ENCODE measurements around the gene NGEF.

Gene NGEF

GRCh38 chr2:232967474-232967873 is 45.6 kb downstream of the NGEF start:
- DNase-seq (ENCODE audit: low read depth): no peak

GRCh38 chr2:232966122-232966521 is 46.9 kb downstream of the NGEF start:
- no peak for DNase-seq (ENCODE audit: low read depth)

GRCh38 chr2:232963913-232964312 is 49.1 kb downstream of the NGEF start:
- no peak for DNase-seq (ENCODE audit: low read depth)

GRCh38 chr2:232960862-232961261 is 52.2 kb downstream of the NGEF start:
- DNase-seq (ENCODE audit: low read depth): no peak

- DNase-seq (ENCODE audit: low read depth): no peak
These were observed 53.9 kb downstream of the NGEF start for GRCh38 chr2:232959139-232959538.

GRCh38 chr2:232957657-232958090 is 55.4 kb downstream of the NGEF start:
- no peak for DNase-seq (ENCODE audit: low read depth)

- no peak for DNase-seq (ENCODE audit: low read depth)
These were observed 57.2 kb downstream of the NGEF start for GRCh38 chr2:232955856-232956255.

GRCh38 chr2:232954691-232955090 is 58.4 kb downstream of the NGEF start:
- DNase-seq (ENCODE audit: low read depth): no peak

- no peak for DNase-seq (ENCODE audit: low read depth)
These were observed 61.2 kb downstream of the NGEF start for GRCh38 chr2:232951891-232952290.

- no peak for DNase-seq (ENCODE audit: low read depth)
These were observed 61.9 kb downstream of the NGEF start for GRCh38 chr2:232951181-232951580.

GRCh38 chr2:232950751-232951150 is 62.3 kb downstream of the NGEF start:
- DNase-seq (ENCODE audit: low read depth): no peak

GRCh38 chr2:232949016-232949415 is 64.0 kb downstream of the NGEF start:
- no peak for DNase-seq (ENCODE audit: low read depth)

- DNase-seq (ENCODE audit: low read depth): no peak
These were observed 70.2 kb downstream of the NGEF start for GRCh38 chr2:232942831-232943230.

- DNase-seq (ENCODE audit: low read depth): no peak
These were observed 71.0 kb downstream of the NGEF start for GRCh38 chr2:232941912-232942594.

- no peak for DNase-seq (ENCODE audit: low read depth)
These were observed 71.7 kb downstream of the NGEF start for GRCh38 chr2:232941400-232941799.

- no peak for DNase-seq (ENCODE audit: low read depth)
These were observed 72.3 kb downstream of the NGEF start for GRCh38 chr2:232940724-232941123.

GRCh38 chr2:232937278-232937906 is 75.7 kb downstream of the NGEF start:
- peak; percentile 3 for DNase-seq (ENCODE audit: low read depth)

GRCh38 chr2:232931636-232932035 is 81.4 kb downstream of the NGEF start:
- DNase-seq (ENCODE audit: low read depth): no peak

GRCh38 chr2:232930059-232930400 is 83.0 kb downstream of the NGEF start:
- no peak for DNase-seq (ENCODE audit: low read depth)

GRCh38 chr2:232929303-232930058 is 83.6 kb downstream of the NGEF start:
- no peak for DNase-seq (ENCODE audit: low read depth)

- no peak for DNase-seq (ENCODE audit: low read depth)
These were observed 84.3 kb downstream of the NGEF start for GRCh38 chr2:232928551-232929302.

GRCh38 chr2:232927793-232928550 is 85.1 kb downstream of the NGEF start:
- no peak for DNase-seq (ENCODE audit: low read depth)
